ENCODE measurements around the gene AMPD1.

DNA sequence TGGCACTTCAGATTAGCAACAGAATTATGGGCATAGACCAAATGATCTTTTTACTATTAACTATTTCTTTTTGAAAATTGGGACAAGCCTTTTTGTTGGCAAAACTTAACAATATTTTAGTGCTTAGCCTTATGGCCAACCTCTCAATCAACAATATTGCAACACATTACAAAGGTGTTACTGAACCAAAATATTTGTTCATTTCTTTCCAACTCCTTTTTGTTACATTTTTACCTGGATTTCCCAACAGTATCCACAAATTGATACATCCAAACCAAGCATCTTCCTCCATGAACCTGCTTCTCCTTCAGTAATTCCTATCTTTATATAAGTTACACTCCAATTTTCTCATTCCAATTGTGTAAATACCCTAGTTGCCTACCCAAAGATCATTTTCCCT lies 1.5 kb upstream of the AMPD1 start:
- TF ChIP-seq POLR2A (IDR thresholded peaks at IDR 0.05) = no peak
- TF ChIP-seq, protein P1, sequence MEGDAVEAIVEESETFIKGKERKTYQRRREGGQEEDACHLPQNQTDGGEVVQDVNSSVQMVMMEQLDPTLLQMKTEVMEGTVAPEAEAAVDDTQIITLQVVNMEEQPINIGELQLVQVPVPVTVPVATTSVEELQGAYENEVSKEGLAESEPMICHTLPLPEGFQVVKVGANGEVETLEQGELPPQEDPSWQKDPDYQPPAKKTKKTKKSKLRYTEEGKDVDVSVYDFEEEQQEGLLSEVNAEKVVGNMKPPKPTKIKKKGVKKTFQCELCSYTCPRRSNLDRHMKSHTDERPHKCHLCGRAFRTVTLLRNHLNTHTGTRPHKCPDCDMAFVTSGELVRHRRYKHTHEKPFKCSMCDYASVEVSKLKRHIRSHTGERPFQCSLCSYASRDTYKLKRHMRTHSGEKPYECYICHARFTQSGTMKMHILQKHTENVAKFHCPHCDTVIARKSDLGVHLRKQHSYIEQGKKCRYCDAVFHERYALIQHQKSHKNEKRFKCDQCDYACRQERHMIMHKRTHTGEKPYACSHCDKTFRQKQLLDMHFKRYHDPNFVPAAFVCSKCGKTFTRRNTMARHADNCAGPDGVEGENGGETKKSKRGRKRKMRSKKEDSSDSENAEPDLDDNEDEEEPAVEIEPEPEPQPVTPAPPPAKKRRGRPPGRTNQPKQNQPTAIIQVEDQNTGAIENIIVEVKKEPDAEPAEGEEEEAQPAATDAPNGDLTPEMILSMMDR (IDR thresholded peaks at IDR 0.05) = no peak

All from testis (tissue), 2 donors.